Measurements from ENCODE around the gene EPS15.

The EPS15 gene

DNA sequence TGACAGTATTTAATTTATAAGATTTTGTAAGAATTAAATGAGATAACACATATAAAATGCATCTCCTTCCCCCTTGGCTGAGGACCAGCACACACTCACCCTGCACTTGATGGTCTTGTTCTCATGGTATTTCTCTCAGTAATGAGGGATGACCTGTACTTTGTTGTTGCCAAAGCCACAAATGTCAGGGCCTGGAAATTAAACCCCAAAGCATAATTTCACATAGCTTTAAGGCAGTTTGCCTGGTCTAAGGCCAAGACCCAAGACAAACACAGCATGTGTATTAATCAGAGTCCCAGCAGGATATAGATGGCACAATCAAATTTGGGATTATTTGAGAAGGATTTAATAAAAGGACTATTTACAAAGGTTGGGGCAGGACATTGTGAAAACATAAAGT, 48.6 kb upstream of the EPS15 start:
- TF ChIP-seq ESRRG (CRISPR knock-in tag; IDR thresholded peaks at IDR 0.05) (no peak), ISL1 (CRISPR knock-in tag; IDR thresholded peaks at IDR 0.05) (peak; percentile 92), ZC3H10 (CRISPR knock-in tag; IDR thresholded peaks at IDR 0.05) (peak; percentile 70; the same call in 1 of the 2 replicates)
- TF ChIP-seq, protein P1, sequence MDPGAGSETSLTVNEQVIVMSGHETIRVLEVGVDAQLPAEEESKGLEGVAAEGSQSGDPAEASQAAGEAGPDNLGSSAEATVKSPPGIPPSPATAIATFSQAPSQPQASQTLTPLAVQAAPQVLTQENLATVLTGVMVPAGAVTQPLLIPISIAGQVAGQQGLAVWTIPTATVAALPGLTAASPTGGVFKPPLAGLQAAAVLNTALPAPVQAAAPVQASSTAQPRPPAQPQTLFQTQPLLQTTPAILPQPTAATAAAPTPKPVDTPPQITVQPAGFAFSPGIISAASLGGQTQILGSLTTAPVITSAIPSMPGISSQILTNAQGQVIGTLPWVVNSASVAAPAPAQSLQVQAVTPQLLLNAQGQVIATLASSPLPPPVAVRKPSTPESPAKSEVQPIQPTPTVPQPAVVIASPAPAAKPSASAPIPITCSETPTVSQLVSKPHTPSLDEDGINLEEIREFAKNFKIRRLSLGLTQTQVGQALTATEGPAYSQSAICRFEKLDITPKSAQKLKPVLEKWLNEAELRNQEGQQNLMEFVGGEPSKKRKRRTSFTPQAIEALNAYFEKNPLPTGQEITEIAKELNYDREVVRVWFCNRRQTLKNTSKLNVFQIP (CRISPR knock-in tag; IDR thresholded peaks at IDR 0.05; ENCODE audit: borderline replicate concordance, low read depth): no peak
- peak; percentile 80 for ATAC-seq

DNA sequence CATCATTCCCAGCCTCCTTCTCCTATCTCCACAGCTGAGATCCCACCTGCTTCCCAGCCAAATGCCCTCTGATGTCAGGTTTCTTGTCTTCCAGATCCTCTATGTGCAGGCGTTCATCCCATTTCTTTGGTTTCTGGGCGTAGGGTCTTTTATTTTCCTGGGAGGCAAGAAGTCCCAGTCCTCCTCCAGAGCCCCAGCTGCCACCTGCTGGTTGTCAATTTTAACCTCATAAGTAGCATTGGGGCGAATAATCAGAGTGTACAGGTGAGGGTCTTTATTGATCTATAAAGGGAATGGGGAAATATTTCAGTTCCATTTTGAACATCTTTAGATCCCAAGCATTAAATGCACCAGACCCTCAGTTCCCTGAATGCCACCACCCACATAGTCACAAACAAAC, 47.2 kb upstream of the EPS15 start:
- ATAC-seq: no peak

DNA sequence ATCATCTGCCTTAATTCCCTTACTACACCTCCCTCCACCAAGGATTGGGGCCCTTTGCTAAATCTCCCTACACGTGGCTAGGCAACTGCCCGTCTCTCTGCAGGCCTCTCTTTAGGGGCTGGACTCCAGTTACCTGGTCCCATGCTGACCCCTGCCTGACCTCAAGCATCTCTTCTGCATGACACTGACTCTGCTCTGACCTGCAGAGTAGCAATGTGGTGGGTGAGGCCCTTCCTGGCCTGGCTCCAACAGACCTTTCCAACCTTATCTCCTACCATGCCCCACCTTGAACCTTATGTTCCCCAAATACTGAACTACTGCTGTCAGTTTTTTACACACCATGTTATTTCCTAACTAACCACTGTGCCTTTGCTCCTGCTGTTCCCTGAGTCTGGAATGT, 45.9 kb upstream of the EPS15 start:
- no peak for ATAC-seq
- TF ChIP-seq, protein P2, sequence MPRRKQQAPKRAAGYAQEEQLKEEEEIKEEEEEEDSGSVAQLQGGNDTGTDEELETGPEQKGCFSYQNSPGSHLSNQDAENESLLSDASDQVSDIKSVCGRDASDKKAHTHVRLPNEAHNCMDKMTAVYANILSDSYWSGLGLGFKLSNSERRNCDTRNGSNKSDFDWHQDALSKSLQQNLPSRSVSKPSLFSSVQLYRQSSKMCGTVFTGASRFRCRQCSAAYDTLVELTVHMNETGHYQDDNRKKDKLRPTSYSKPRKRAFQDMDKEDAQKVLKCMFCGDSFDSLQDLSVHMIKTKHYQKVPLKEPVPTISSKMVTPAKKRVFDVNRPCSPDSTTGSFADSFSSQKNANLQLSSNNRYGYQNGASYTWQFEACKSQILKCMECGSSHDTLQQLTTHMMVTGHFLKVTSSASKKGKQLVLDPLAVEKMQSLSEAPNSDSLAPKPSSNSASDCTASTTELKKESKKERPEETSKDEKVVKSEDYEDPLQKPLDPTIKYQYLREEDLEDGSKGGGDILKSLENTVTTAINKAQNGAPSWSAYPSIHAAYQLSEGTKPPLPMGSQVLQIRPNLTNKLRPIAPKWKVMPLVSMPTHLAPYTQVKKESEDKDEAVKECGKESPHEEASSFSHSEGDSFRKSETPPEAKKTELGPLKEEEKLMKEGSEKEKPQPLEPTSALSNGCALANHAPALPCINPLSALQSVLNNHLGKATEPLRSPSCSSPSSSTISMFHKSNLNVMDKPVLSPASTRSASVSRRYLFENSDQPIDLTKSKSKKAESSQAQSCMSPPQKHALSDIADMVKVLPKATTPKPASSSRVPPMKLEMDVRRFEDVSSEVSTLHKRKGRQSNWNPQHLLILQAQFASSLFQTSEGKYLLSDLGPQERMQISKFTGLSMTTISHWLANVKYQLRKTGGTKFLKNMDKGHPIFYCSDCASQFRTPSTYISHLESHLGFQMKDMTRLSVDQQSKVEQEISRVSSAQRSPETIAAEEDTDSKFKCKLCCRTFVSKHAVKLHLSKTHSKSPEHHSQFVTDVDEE (CRISPR knock-in tag; IDR thresholded peaks at IDR 0.05): no peak
- TF ChIP-seq, protein P1 (CRISPR knock-in tag; IDR thresholded peaks at IDR 0.05; ENCODE audit: borderline replicate concordance, low read depth): no peak
- TF ChIP-seq BACH2 (CRISPR knock-in tag; IDR thresholded peaks at IDR 0.05; ENCODE audit: borderline replicate concordance) (no peak), ZC3H10 (CRISPR knock-in tag; IDR thresholded peaks at IDR 0.05) (no peak), ZFP3 (CRISPR knock-in tag; IDR thresholded peaks at IDR 0.05) (no peak), RARB (CRISPR knock-in tag; IDR thresholded peaks at IDR 0.05) (no peak), ARNTL (CRISPR knock-in tag; IDR thresholded peaks at IDR 0.05; ENCODE audit: borderline replicate concordance, low read depth) (no peak), ZNF565 (CRISPR knock-in tag; conservative IDR thresholded peaks at IDR 0.05; ENCODE audit: low read depth) (no peak), TOX (CRISPR knock-in tag; IDR thresholded peaks at IDR 0.05; ENCODE audit: borderline replicate concordance) (no peak), ZNF8 (CRISPR knock-in tag; IDR thresholded peaks at IDR 0.05) (no peak), PPARA (CRISPR knock-in tag; IDR thresholded peaks at IDR 0.05; ENCODE audit: borderline replicate concordance) (no peak), ZFP30 (CRISPR knock-in tag; IDR thresholded peaks at IDR 0.05) (no peak), ESRRG (CRISPR knock-in tag; IDR thresholded peaks at IDR 0.05) (no peak), CSDC2 (CRISPR knock-in tag; IDR thresholded peaks at IDR 0.05) (no peak), ZNF70 (CRISPR knock-in tag; IDR thresholded peaks at IDR 0.05) (no peak)
- TF ChIP-seq, protein P3, sequence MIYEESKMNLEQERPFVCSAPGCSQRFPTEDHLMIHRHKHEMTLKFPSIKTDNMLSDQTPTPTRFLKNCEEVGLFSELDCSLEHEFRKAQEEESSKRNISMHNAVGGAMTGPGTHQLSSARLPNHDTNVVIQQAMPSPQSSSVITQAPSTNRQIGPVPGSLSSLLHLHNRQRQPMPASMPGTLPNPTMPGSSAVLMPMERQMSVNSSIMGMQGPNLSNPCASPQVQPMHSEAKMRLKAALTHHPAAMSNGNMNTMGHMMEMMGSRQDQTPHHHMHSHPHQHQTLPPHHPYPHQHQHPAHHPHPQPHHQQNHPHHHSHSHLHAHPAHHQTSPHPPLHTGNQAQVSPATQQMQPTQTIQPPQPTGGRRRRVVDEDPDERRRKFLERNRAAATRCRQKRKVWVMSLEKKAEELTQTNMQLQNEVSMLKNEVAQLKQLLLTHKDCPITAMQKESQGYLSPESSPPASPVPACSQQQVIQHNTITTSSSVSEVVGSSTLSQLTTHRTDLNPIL (CRISPR knock-in tag; IDR thresholded peaks at IDR 0.05; ENCODE audit: low read depth): no peak
- TF ChIP-seq, protein P4, sequence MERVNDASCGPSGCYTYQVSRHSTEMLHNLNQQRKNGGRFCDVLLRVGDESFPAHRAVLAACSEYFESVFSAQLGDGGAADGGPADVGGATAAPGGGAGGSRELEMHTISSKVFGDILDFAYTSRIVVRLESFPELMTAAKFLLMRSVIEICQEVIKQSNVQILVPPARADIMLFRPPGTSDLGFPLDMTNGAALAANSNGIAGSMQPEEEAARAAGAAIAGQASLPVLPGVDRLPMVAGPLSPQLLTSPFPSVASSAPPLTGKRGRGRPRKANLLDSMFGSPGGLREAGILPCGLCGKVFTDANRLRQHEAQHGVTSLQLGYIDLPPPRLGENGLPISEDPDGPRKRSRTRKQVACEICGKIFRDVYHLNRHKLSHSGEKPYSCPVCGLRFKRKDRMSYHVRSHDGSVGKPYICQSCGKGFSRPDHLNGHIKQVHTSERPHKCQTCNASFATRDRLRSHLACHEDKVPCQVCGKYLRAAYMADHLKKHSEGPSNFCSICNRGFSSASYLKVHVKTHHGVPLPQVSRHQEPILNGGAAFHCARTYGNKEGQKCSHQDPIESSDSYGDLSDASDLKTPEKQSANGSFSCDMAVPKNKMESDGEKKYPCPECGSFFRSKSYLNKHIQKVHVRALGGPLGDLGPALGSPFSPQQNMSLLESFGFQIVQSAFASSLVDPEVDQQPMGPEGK (CRISPR knock-in tag; IDR thresholded peaks at IDR 0.05; ENCODE audit: borderline replicate concordance): no peak
- TF ChIP-seq, protein P5, sequence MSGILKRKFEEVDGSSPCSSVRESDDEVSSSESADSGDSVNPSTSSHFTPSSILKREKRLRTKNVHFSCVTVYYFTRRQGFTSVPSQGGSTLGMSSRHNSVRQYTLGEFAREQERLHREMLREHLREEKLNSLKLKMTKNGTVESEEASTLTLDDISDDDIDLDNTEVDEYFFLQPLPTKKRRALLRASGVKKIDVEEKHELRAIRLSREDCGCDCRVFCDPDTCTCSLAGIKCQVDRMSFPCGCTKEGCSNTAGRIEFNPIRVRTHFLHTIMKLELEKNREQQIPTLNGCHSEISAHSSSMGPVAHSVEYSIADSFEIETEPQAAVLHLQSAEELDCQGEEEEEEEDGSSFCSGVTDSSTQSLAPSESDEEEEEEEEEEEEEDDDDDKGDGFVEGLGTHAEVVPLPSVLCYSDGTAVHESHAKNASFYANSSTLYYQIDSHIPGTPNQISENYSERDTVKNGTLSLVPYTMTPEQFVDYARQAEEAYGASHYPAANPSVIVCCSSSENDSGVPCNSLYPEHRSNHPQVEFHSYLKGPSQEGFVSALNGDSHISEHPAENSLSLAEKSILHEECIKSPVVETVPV (CRISPR knock-in tag; IDR thresholded peaks at IDR 0.05): no peak

More for the DNA sequence above, 47.2 kb upstream of the EPS15 start:
- TF ChIP-seq TOX (CRISPR knock-in tag; IDR thresholded peaks at IDR 0.05; ENCODE audit: borderline replicate concordance): no peak
- no peak for TF ChIP-seq ZNF565 (CRISPR knock-in tag; conservative IDR thresholded peaks at IDR 0.05; ENCODE audit: low read depth)
- no peak for TF ChIP-seq ARNTL (CRISPR knock-in tag; IDR thresholded peaks at IDR 0.05; ENCODE audit: borderline replicate concordance, low read depth)
- TF ChIP-seq, protein P5 (CRISPR knock-in tag; IDR thresholded peaks at IDR 0.05): no peak
- TF ChIP-seq GLIS3 (CRISPR knock-in tag; IDR thresholded peaks at IDR 0.05): no peak
- TF ChIP-seq CSDC2 (CRISPR knock-in tag; IDR thresholded peaks at IDR 0.05): no peak
- no peak for TF ChIP-seq RARB (CRISPR knock-in tag; IDR thresholded peaks at IDR 0.05)
- TF ChIP-seq ISL1 (CRISPR knock-in tag; IDR thresholded peaks at IDR 0.05): no peak
- TF ChIP-seq SNAI2 (CRISPR knock-in tag; IDR thresholded peaks at IDR 0.05): no peak
- TF ChIP-seq TCF4 (CRISPR knock-in tag; IDR thresholded peaks at IDR 0.05; ENCODE audit: borderline replicate concordance): no peak
